Measurements from ENCODE around the gene ZNF544. TPM values are rescaled to one million over a fixed set of nuclear protein-coding genes. Genes with fewer than 3 reads are reported as not detected.

The ZNF544 gene
- polyA plus RNA-seq, 1 experiment: 26.4 TPM

GRCh38 chr19:58212336-58213074, 16.2 kb upstream of the ZNF544 start:
- CTCF ChIA-PET: no interaction called here
- POLR2A ChIA-PET: no interaction called here
- no peak overlapping the region for H3K27ac ChIP-seq (ENCODE audit: low read depth, low read length)
- no peaks in the 10 kb centered on the region for H3K27me3 ChIP-seq (ENCODE audit: control insufficient read depth, insufficient read depth, low read length)
- DNase-seq (ENCODE audit: low read depth, low spot score): no peak
- H3K9me3 ChIP-seq (ENCODE audit: control insufficient read depth, insufficient read depth, low read length): peaks cover 96% of the 10 kb centered on the region
- no peak overlapping the region for H3K4me3 ChIP-seq (ENCODE audit: low read depth, low read length)
- TF ChIP-seq CTCF (IDR thresholded peaks at IDR 0.05; ENCODE audit: low read depth, low read length): no peak

GRCh38 chr19:58213075-58213369, 15.7 kb upstream of the ZNF544 start:
- no peak for TF ChIP-seq CTCF (IDR thresholded peaks at IDR 0.05; ENCODE audit: low read depth, low read length)
- Histone ChIP-seq H3K27ac (ENCODE audit: low read depth, low read length) (no peak overlapping the region), H3K9me3 (ENCODE audit: control insufficient read depth, insufficient read depth, low read length) (peaks cover 96% of the 10 kb centered on the region), H3K27me3 (ENCODE audit: control insufficient read depth, insufficient read depth, low read length) (no peaks in the 10 kb centered on the region), H3K4me3 (ENCODE audit: low read depth, low read length) (no peak overlapping the region)
- POLR2A ChIA-PET: no interaction called here
- DNase-seq (ENCODE audit: low read depth, low spot score): no peak
- CTCF ChIA-PET: no interaction called here

- H3K4me3 ChIP-seq (ENCODE audit: low read depth, low read length): no peak overlapping the region
- TF ChIP-seq CTCF (IDR thresholded peaks at IDR 0.05; ENCODE audit: low read depth, low read length): no peak
- POLR2A ChIA-PET: no interaction called here
- no peak overlapping the region for H3K27ac ChIP-seq (ENCODE audit: low read depth, low read length)
- H3K9me3 ChIP-seq (ENCODE audit: control insufficient read depth, insufficient read depth, low read length): peaks cover 83% of the 10 kb centered on the region
- no peak for DNase-seq (ENCODE audit: low read depth, low spot score)
- H3K27me3 ChIP-seq (ENCODE audit: control insufficient read depth, insufficient read depth, low read length): no peaks in the 10 kb centered on the region
- CTCF ChIA-PET: no interaction called here
Observed at GRCh38 chr19:58217069-58217481, 11.6 kb upstream of the ZNF544 start.

GRCh38 chr19:58217607-58218391, 10.9 kb upstream of the ZNF544 start:
- no peak for TF ChIP-seq CTCF (IDR thresholded peaks at IDR 0.05; ENCODE audit: low read depth, low read length)
- DNase-seq (ENCODE audit: low read depth, low spot score): no peak
- no peak overlapping the region for H3K27ac ChIP-seq (ENCODE audit: low read depth, low read length)
- no peaks in the 10 kb centered on the region for H3K27me3 ChIP-seq (ENCODE audit: control insufficient read depth, insufficient read depth, low read length)
- ChIA-PET POLR2A (no interaction called here), CTCF (no interaction called here)
- peaks cover 79% of the 10 kb centered on the region for H3K9me3 ChIP-seq (ENCODE audit: control insufficient read depth, insufficient read depth, low read length)
- H3K4me3 ChIP-seq (ENCODE audit: low read depth, low read length): no peak overlapping the region

GRCh38 chr19:58218899-58219298, 9.8 kb upstream of the ZNF544 start:
- no peaks in the 10 kb centered on the region for H3K27me3 ChIP-seq (ENCODE audit: control insufficient read depth, insufficient read depth, low read length)
- no peak for DNase-seq (ENCODE audit: low read depth, low spot score)
- H3K4me3 ChIP-seq (ENCODE audit: low read depth, low read length): no peak overlapping the region
- H3K9me3 ChIP-seq (ENCODE audit: control insufficient read depth, insufficient read depth, low read length): peaks cover 78% of the 10 kb centered on the region
- CTCF ChIA-PET: no interaction called here
- H3K27ac ChIP-seq (ENCODE audit: low read depth, low read length): no peak overlapping the region
- POLR2A ChIA-PET: no interaction called here
- TF ChIP-seq CTCF (IDR thresholded peaks at IDR 0.05; ENCODE audit: low read depth, low read length): no peak

Data from AG04450 (cell line).